ENCODE measurements around the gene CNTN2.

GRCh38 chr1:205016075-205016474 is 26.9 kb upstream of the CNTN2 start:
- TF ChIP-seq CTCF (IDR thresholded peaks at IDR 0.05; ENCODE audit: low read depth, low read length): no peak
- TF ChIP-seq POLR2A (IDR thresholded peaks at IDR 0.05; ENCODE audit: extremely low read depth, insufficient read length): no peak
- no peak for TF ChIP-seq MAX (IDR thresholded peaks at IDR 0.05; ENCODE audit: low read depth, low read length)
- TF ChIP-seq MYC (IDR thresholded peaks at IDR 0.05; ENCODE audit: low read depth, low read length): no peak
